H1 (cell line): Measurements from ENCODE around the gene TCFL5. TPM values are rescaled to one million over a fixed set of nuclear protein-coding genes. Genes with fewer than 3 reads are reported as not detected.

ENCODE experiments used
- CTCF ChIA-PET: fragments of 300-600 bp; sonication (Branson Sonifier 250); formaldehyde crosslinking; loops from one replicate; lab custom pipeline; 2021; ENCODE audit not compliant: partially characterized antibody; lab: Charles Lee
- POLR2A ChIA-PET: fragments of 300-600 bp; sonication (Branson Sonifier 250); formaldehyde crosslinking; loops from one replicate; lab custom pipeline; 2021; ENCODE audit warnings: inconsistent platforms; ENCODE audit not compliant: partially characterized antibody; lab: Charles Lee
- DNase-seq, 2 experiments: peaks; one replicate each; pipeline versions ENCODE4 v3.0.0 to v3.0.0-alpha.2; 2010 to 2022; ENCODE audit warnings: low spot score in 2 of 2, low read depth in 1 of 2, mixed read lengths in 1 of 2
- FAIRE-seq: peaks from 2 replicates; lab custom pipeline; 2011; peaks lifted over from hg19 to GRCh38; lab: Jason Lieb, UNC
- H2AFZ ChIP-seq: 2 replicates; pipeline ENCODE4 v1.8.1; 2012; ENCODE audit warnings: low read length, inconsistent platforms
- H2AK5ac ChIP-seq: 2 replicates; pipeline ENCODE4 v1.6.1; 2013; ENCODE audit warnings: low read depth, low read length
- H2BK120ac ChIP-seq: replicated peaks from 2 replicates; pipeline ENCODE3; 2013; ENCODE audit warnings: low read depth, low read length, inconsistent platforms
- H2BK12ac ChIP-seq: 2 replicates; pipeline ENCODE4 v1.6.1; 2013; ENCODE audit warnings: low read depth, low read length
- H2BK15ac ChIP-seq: 2 replicates; pipeline ENCODE4 v1.6.1; 2013; ENCODE audit warnings: low read length
- H2BK20ac ChIP-seq: 2 replicates; pipeline ENCODE4 v1.6.1; 2013; ENCODE audit warnings: low read length
- H2BK5ac ChIP-seq: 2 replicates; pipeline ENCODE4 v1.6.1; 2013; ENCODE audit warnings: low read depth, low read length
- H3K14ac ChIP-seq: 2 replicates; pipeline ENCODE4 v1.6.1; 2013; ENCODE audit warnings: inconsistent platforms; ENCODE audit not compliant: insufficient read length
- H3K18ac ChIP-seq: 2 replicates; pipeline ENCODE4 v1.6.1; 2013; ENCODE audit warnings: low read length; ENCODE audit errors: extremely low read depth
- H3K23ac ChIP-seq: 2 replicates; pipeline ENCODE4 v1.6.1; 2013; ENCODE audit warnings: inconsistent platforms; ENCODE audit not compliant: insufficient read length
- H3K23me2 ChIP-seq: 2 replicates; pipeline ENCODE4 v1.6.1; 2013; ENCODE audit warnings: low read depth, low read length
- H3K27ac ChIP-seq: 2 replicates; pipeline ENCODE4 v1.6.1; 2011; ENCODE audit warnings: low read depth, low read length, inconsistent platforms
- H3K27me3 ChIP-seq, 4 experiments: replicated peaks in 1 of 4; 1 replicate in 1 of 4; 2 replicates in 3 of 4; pipeline versions ENCODE4 v1.6.1 to v1.8.1; 2011 to 2013; ENCODE audit warnings: low read length in 3 of 4, mild to moderate bottlenecking in 3 of 4, inconsistent platforms in 2 of 4, mixed read lengths in 2 of 4, moderate library complexity in 1 of 4; ENCODE audit not compliant: control insufficient read depth in 3 of 4, insufficient read depth in 3 of 4; ENCODE audit errors: extremely low read depth in 1 of 4
- H3K36me3 ChIP-seq, 4 experiments: 2 replicates each; pipeline versions ENCODE4 v1.6.1 to v1.8.1; 2011 to 2013; ENCODE audit warnings: mild to moderate bottlenecking in 4 of 4, low read length in 3 of 4, moderate library complexity in 2 of 4, control low read depth in 1 of 4, inconsistent platforms in 1 of 4; ENCODE audit not compliant: insufficient read depth in 4 of 4, control insufficient read depth in 2 of 4
- H3K4ac ChIP-seq: replicated peaks from 2 replicates; pipeline ENCODE3; 2013; ENCODE audit warnings: low read length, low read depth, mixed read lengths, inconsistent platforms; ENCODE audit not compliant: insufficient read length
- H3K4me1 ChIP-seq, 4 experiments: replicated peaks in 1 of 4; 1 replicate in 1 of 4; 2 replicates in 3 of 4; pipeline versions ENCODE4 v1.6.1 to v1.8.1; 2011 to 2013; ENCODE audit warnings: low read length in 3 of 4, inconsistent platforms in 2 of 4, mixed read lengths in 1 of 4; ENCODE audit not compliant: insufficient read depth in 4 of 4, control insufficient read depth in 3 of 4
- H3K4me2 ChIP-seq, 2 experiments: 2 replicates each; pipeline versions ENCODE4 v1.6.1 to v1.8.1; 2011 to 2013; ENCODE audit warnings: low read depth in 2 of 2, low read length in 2 of 2, control low read depth in 1 of 2, inconsistent platforms in 1 of 2, mild to moderate bottlenecking in 1 of 2; ENCODE audit not compliant: insufficient read depth in 1 of 2
- H3K4me3 ChIP-seq, 4 experiments: fragments of 200-600, 300-600 bp in 1 of 4; sonication (generic), shearing (Covaris generic), sonication (Bioruptor Twin) in 1 of 4; 2 replicates each; pipeline versions ENCODE4 v1.5.1 to v1.8.1; 2011 to 2016; ENCODE audit warnings: low read length in 4 of 4, low read depth in 3 of 4, control low read depth in 2 of 4, inconsistent platforms in 2 of 4, mild to moderate bottlenecking in 2 of 4, mixed read lengths in 1 of 4, moderate library complexity in 1 of 4; ENCODE audit not compliant: insufficient read depth in 2 of 4; ENCODE audit errors: extremely low read depth in 1 of 4
- H3K56ac ChIP-seq: replicated peaks from 2 replicates; pipeline ENCODE3; 2013; ENCODE audit warnings: low read depth, mild to moderate bottlenecking, mixed read lengths, low read length, inconsistent platforms; ENCODE audit not compliant: insufficient read length
- H3K79me1 ChIP-seq: 2 replicates; pipeline ENCODE4 v1.6.1; 2013; ENCODE audit warnings: low read depth, low read length, control low read depth
- H3K79me2 ChIP-seq, 2 experiments: 2 replicates each; pipeline versions ENCODE4 v1.6.1 to v1.8.1; 2012 to 2013; ENCODE audit warnings: low read length in 2 of 2, mild to moderate bottlenecking in 2 of 2, inconsistent platforms in 1 of 2; ENCODE audit not compliant: insufficient read depth in 2 of 2, control insufficient read depth in 1 of 2
- H3K9ac ChIP-seq, 4 experiments: replicated peaks in 1 of 4; 1 replicate in 1 of 4; 2 replicates in 3 of 4; pipeline versions ENCODE4 v1.6.1 to v1.8.1; 2011 to 2013; ENCODE audit warnings: low read depth in 3 of 4, low read length in 3 of 4, control low read depth in 2 of 4, mild to moderate bottlenecking in 2 of 4, moderate library complexity in 2 of 4, inconsistent platforms in 1 of 4; ENCODE audit errors: extremely low read depth in 1 of 4
- H3K9me3 ChIP-seq, 2 experiments: 2 replicates each; pipeline versions ENCODE4 v1.6.1 to v1.8.1; 2012 to 2013; ENCODE audit warnings: mild to moderate bottlenecking in 2 of 2, moderate library complexity in 2 of 2, control low read depth in 1 of 2, inconsistent platforms in 1 of 2, low read depth in 1 of 2, low read length in 1 of 2, mixed read lengths in 1 of 2; ENCODE audit not compliant: insufficient read depth in 2 of 2
- H4K20me1 ChIP-seq, 2 experiments: replicated peaks in 1 of 2; 2 replicates each; pipeline versions ENCODE3 to v1.8.1; 2011 to 2013; ENCODE audit warnings: inconsistent platforms in 2 of 2, low read length in 2 of 2, mild to moderate bottlenecking in 1 of 2; ENCODE audit not compliant: insufficient read depth in 2 of 2, control insufficient read depth in 1 of 2
- H4K5ac ChIP-seq: 2 replicates; pipeline ENCODE4 v1.6.1; 2013; ENCODE audit warnings: low read length, low read depth, mixed read lengths, inconsistent platforms; ENCODE audit not compliant: insufficient read length
- H4K8ac ChIP-seq: 2 replicates; pipeline ENCODE4 v1.8.0; 2013; ENCODE audit warnings: mild to moderate bottlenecking, moderate library complexity, low read length, inconsistent platforms; ENCODE audit not compliant: insufficient read depth; ENCODE audit errors: extremely low read depth
- H4K91ac ChIP-seq: replicated peaks from 2 replicates; pipeline ENCODE3; 2013; ENCODE audit warnings: low read length, mixed read lengths, inconsistent platforms; ENCODE audit not compliant: insufficient read length
- BACH1 ChIP-seq: IDR thresholded peaks from 2 replicates; pipeline ENCODE4 v1.6.1; 2012; ENCODE audit warnings: low read length, improper control_type of control experiment
- CBX8 ChIP-seq: fragments of 300-800, 300-1000 bp; sonication (generic); IDR thresholded peaks from 2 replicates; pipeline ENCODE4 v1.7.1; 2016; ENCODE audit warnings: low read depth, low read length, borderline replicate concordance
- CEBPB ChIP-seq: IDR thresholded peaks from 2 replicates; pipeline ENCODE4 v1.6.1; 2012; ENCODE audit warnings: low read depth, low read length
- CHD2 ChIP-seq: IDR thresholded peaks from 2 replicates; pipeline ENCODE4 v1.6.1; 2012; ENCODE audit warnings: low read length, improper control_type of control experiment
- EGR1 ChIP-seq: IDR thresholded peaks from 2 replicates; pipeline ENCODE4 v1.6.1; 2011; ENCODE audit warnings: low read depth, low read length, borderline replicate concordance
- MAX ChIP-seq: IDR thresholded peaks from 2 replicates; pipeline ENCODE4 v1.6.1; 2012; ENCODE audit warnings: inconsistent platforms
- SAP30 ChIP-seq: fragments of 300-600 bp; sonication (generic); IDR thresholded peaks from 2 replicates; pipeline ENCODE4 v1.7.1; 2012; ENCODE audit warnings: low read length, moderate library complexity, mild to moderate bottlenecking, inconsistent platforms; ENCODE audit not compliant: insufficient read depth, insufficient replicate concordance
- SP1 ChIP-seq: IDR thresholded peaks from 2 replicates; pipeline ENCODE4 v1.6.1; 2011; ENCODE audit warnings: low read depth, low read length
- WGBS, 2 experiments: shearing (Covaris generic) in 1 of 2; methylation state at CpG; one replicate each; pipeline versions ENCODE4 v1.1.6 to v1.1.7; 2013 to 2015; ENCODE audit warnings: low lambda C conversion rate in 2 of 2, mixed read lengths in 2 of 2, inconsistent platforms in 1 of 2, low coverage in 1 of 2, missing lambda C conversion rate in 1 of 2; ENCODE audit not compliant: insufficient replicate concordance in 2 of 2, insufficient coverage in 1 of 2, insufficient read length in 1 of 2; ENCODE audit errors: extremely low coverage in 1 of 2, missing lambda C conversion rate in 1 of 2; 5-methylcytosine and 5-hydroxymethylcytosine counted together
- polyA plus RNA-seq, 7 experiments: library from polyadenylated mRNA; depleted of rRNA in 3 of 7; stranded (reverse) in 5 of 7; unstranded in 2 of 7; fragments of >200 nt in 5 of 7; fragments of 200-250 nt in 2 of 7; gene quantifications; 1 replicate in 5 of 7; 2 replicates in 1 of 7; 4 replicates in 1 of 7; pipeline versions ENCODE4 v1.2.1 to v1.2.3, GENCODE V29; 2011 to 2013; ENCODE audit warnings: missing spikeins in 2 of 7, mixed read lengths in 2 of 7
- total RNA-seq: library from RNA; stranded (reverse); fragmentation: NEBNext Ultra II Directional; extraction: Animal tissue kit (Norgen Biotek cat#: 25700); gene quantifications from 2 replicates; pipeline ENCODE4 v1.2.1, GENCODE V29; 2021
- TF ChIP-seq, protein P1 (sequence below): IDR thresholded peaks from 2 replicates; pipeline ENCODE4 v1.6.1; 2011; ENCODE audit warnings: low read length, improper control_type of control experiment
- TF ChIP-seq, protein P2 (sequence below): IDR thresholded peaks from 2 replicates; pipeline ENCODE4 v1.6.1; 2011; ENCODE audit warnings: low read depth, mild to moderate bottlenecking, low read length; ENCODE audit not compliant: insufficient read depth

Gene TCFL5
- total and polyA plus RNA-seq, 2 of the 8 experiments (the other 6 are each of a cell fraction or from before 2014, with no cell fraction given), result 6.2 to 15.0 TPM

DNA sequence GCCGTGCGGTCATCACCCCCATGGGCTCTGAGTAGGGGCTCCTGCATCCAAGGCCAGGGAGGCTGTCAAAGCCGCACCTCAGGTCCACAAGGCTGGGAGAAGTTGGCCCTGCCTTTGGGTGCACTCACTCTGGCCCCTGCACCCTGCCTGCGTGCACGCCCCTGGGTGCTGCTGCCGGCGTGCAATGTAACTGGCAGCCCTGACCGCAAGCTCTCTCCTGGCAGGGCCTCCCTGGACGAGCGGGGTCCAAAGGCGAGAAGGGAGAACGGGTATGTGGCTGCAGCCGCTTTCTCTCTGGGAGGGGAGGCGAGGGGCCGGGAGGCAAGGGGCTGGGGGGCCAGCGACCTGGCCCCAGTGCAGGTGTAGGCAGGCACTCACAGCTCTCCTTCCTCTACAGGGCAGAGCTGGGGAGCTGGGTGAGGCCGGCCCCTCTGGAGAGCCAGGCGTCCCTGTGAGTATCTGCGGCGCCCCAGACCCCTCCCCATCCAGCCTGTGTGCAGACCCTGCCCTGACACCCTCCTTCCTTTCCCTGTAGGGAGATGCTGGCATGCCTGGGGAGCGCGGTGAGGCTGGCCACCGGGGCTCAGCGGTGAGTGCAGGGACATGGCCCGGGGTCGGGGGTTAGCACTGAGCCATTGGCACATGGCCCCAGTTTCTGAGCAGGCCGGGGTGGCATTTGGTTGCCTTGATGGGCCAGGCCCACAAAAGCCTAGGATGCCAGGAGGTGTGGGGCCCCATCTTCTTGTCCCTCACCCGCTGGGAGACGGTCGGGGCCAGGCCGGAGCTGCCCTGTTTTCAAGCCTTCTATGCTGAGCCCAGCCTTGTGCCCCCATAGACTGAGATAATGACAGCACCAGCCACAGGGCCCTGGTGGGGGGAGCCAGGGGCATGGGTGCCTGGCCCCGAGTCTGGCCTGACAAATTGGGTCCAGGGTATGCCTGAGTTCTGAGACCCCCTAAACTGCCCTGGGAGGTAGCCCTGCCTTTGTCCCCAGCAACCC, 32.1 kb downstream of the TCFL5 start:
- no peak overlapping the region for H2AFZ ChIP-seq
- no peak overlapping the region for H3K4me2 ChIP-seq
- no peaks in the 10 kb centered on the region for H3K79me2 ChIP-seq
- peaks cover 0 to 12% (median 4%) of the 10 kb centered on the region in 4 experiments; a peak in 5 of 7 replicates for H3K4me1 ChIP-seq
- H2BK120ac ChIP-seq, result no peak overlapping the region
- H3K23ac ChIP-seq, result no peak overlapping the region
- H3K4me3 ChIP-seq, result no peak overlapping the region
- no peak overlapping the region for H2AK5ac ChIP-seq
- no peaks in the 10 kb centered on the region for H3K23me2 ChIP-seq
- H4K8ac ChIP-seq, result no peak overlapping the region
- no peak overlapping the region for H2BK12ac ChIP-seq
- peak overlapping the region; percentile 12; the same call in 1 of the 2 replicates for H2BK5ac ChIP-seq
- DNase-seq (no peak), FAIRE-seq (no peak)
- H4K20me1 ChIP-seq, result peaks cover 3 to 8% of the 10 kb centered on the region in 2 experiments
- ChIA-PET CTCF (no interaction called here), POLR2A (no interaction called here)
- no peak overlapping the region for H3K9ac ChIP-seq
- no peak overlapping the region for H3K18ac ChIP-seq
- no peaks in the 10 kb centered on the region for H3K9me3 ChIP-seq
- no peaks in the 10 kb centered on the region for H3K27me3 ChIP-seq
- no peak overlapping the region for H3K14ac ChIP-seq
- H4K5ac ChIP-seq, result no peak overlapping the region
- no peak overlapping the region for H2BK20ac ChIP-seq
- H2BK15ac ChIP-seq, result no peak overlapping the region
- no peak overlapping the region for H3K56ac ChIP-seq
- no peak overlapping the region for H3K4ac ChIP-seq
- WGBS, 2 experiments, result 92% methylated on average over 27 of the region's 32 CpGs; no CpG with 5 or more reads in 1 of the 2 experiments
- no peak overlapping the region for H3K27ac ChIP-seq
- H3K36me3 ChIP-seq, result peaks cover 0 to 19% (median 4%) of the 10 kb centered on the region in 4 experiments; a peak in 5 of 8 replicates
- H4K91ac ChIP-seq, result no peak overlapping the region
- no peaks in the 10 kb centered on the region for H3K79me1 ChIP-seq
- no peak for TF ChIP-seq SP1
- no peak for TF ChIP-seq SAP30
- no peak for TF ChIP-seq BACH1
- TF ChIP-seq MAX, result no peak
- no peak for TF ChIP-seq CEBPB
- no peak for TF ChIP-seq EGR1
- TF ChIP-seq CHD2, result no peak
- TF ChIP-seq, protein P1, sequence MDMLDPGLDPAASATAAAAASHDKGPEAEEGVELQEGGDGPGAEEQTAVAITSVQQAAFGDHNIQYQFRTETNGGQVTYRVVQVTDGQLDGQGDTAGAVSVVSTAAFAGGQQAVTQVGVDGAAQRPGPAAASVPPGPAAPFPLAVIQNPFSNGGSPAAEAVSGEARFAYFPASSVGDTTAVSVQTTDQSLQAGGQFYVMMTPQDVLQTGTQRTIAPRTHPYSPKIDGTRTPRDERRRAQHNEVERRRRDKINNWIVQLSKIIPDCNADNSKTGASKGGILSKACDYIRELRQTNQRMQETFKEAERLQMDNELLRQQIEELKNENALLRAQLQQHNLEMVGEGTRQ, result no peak
- TF ChIP-seq CBX8, result no peak
- TF ChIP-seq, protein P2, sequence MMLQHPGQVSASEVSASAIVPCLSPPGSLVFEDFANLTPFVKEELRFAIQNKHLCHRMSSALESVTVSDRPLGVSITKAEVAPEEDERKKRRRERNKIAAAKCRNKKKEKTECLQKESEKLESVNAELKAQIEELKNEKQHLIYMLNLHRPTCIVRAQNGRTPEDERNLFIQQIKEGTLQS, result no peak
